HL-60/S4 treated with retinoic acid at 250 ng/mL for 4 days and 3 days (cell line): ENCODE results near the gene FAAP20.
"Not testable (repeated sequence)": the region's sequence is repeated elsewhere in the genome, so short reads cannot be mapped to it uniquely, and the experiment has no call there.

Experiments used
- in situ Hi-C: fragments of 300-500 bp; cut with MboI; formaldehyde crosslinking; loops from 2 replicates; pipeline ENCODE4 v1.7.0; 2022; ENCODE audit warnings: low sequenced_read_pairs

FAAP20 gene

DNA sequence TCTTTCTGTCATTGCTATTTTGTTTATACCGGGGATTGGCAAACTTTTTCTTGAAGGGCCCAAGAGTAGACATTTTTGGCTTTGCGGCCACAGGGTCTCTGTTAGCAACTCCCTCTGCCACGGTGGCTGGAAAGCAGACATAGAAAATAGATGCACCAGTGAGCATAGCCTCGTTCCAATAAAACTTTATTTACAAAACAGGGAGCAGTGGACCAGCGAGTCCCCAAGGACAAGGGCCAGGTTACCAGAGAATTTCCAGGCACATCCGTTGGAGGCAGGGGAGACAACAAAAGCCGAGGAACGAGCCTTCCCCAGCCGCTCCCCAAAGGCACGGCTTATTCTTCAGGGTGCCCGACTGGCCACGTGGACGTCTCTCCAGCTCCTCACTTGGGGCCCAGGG, 26.5 kb downstream of the FAAP20 start:
- in situ Hi-C loops = no loop called here

DNA sequence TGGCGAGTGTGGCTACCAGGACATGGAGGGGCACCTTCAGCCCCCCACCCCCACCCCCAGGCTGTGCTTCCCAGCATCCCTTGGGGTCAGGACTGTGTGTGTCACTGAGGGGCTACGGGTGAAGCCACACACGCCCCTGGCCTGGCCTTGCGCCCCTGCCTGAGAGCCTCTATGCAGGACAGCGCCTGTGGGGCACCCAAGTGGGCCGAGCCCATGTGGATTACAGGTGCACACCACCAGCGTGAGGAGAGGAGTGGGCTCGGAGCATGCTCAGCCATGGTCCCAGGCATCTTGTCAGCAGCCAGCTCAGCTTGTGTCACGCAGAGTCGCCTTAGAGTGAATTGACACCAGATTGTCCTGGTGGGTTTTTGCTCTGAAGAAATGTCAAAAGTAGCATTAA, 27.9 kb downstream of the FAAP20 start:
- in situ Hi-C loops = no loop called here

DNA sequence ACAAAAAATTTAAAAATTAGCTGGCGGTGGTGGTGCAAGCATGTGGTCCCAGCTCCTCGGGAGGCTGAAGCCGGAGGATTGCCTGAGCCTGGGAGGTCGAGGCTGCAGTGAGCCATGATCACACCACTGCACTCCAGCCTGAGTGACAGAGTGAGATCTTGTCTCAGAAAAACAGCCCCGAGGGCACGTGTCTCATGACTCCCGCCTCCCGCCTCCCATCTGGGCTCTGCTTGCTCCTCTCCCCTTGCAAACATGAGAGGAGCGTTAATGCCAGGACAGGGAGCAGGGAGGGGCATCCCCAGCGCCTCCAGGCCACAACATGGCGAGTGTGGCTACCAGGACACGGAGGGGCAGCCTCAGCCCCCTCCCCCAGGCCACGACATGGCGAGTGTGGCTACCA, 28.3 kb downstream of the FAAP20 start:
- in situ Hi-C loops = no loop called here

DNA sequence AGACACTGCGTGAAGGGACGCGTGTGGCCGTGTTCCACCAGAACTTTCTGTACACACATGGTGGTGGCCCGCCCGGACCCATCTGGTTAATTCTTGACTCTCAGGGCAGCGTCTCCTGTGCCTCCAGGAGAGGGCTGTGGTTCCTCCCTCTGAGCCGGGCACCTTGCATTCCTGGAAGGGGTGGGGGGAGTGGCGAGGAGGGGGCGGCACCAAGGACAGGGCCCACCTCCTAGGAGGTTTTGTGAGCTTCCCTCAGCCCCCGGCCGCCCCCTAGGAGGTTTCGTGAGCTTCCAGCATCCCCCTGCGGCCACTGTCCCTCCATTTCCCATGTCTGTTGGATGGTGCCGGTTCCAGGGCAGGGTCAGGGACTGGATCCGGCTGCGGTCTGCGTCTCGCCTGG, 28.9 kb downstream of the FAAP20 start:
- in situ Hi-C loops = no loop called here

DNA sequence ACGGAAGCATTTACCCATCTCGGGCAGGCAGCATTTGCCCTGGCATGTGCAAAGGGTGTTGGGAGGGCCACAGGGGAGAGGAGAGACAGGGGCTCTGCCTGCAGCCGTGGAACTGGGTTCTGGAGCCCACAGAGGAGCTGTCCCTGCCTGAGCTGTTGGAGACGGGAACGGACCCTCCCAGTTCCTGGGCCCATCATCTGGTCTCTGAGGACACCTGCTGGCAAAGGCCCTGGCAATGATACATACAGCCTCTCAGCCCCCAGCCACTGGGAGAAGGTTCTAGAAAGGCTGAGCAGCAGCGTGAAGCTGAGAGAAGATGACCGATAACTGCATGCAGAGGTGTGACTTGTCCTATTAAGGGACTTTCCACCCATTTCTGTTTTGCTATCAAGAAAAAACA, 31.4 kb downstream of the FAAP20 start:
- in situ Hi-C loops = no loop called here

DNA sequence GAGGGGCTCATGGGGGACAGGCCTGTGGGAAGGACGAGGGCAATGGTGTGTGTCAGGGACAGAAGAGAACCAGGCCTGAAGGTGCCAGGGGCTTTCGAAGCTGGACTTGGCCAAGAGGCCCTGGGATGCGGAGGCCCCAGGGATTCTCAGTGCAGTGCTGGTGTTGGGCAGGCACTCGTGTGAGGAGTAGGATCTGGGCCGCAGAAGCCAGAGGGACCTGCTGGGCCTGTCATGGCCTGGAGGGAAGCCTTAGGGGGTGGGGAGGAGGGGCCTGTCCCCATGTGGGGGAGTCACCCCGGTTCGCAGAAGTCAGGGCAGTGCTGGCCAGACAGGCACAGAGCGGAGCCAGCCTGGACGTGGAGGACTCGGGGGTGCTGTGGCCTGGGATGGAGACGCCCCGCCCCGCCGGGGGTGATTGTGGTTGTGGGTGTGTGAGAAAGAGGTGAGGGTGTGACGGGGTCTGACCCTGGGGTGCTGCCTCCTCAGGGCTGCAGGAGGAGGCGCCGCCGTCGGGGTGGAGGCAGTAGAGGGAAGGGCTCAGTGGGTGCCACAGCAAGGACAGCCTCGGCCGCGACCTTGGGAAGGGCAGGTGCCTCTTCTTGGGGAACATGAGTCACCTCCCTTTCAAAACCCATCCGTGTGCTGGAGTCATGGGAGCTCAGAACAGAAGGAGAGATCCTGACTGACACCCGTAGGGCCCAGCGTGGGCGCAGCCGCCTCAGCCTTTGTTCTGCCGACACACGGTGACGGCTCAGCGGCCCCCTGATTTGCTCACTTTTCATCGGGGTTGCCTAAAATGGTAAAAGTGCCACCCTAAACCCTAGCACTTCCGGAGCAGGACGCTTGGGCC, 33.9 kb downstream of the FAAP20 start:
- in situ Hi-C loops = no loop called here

DNA sequence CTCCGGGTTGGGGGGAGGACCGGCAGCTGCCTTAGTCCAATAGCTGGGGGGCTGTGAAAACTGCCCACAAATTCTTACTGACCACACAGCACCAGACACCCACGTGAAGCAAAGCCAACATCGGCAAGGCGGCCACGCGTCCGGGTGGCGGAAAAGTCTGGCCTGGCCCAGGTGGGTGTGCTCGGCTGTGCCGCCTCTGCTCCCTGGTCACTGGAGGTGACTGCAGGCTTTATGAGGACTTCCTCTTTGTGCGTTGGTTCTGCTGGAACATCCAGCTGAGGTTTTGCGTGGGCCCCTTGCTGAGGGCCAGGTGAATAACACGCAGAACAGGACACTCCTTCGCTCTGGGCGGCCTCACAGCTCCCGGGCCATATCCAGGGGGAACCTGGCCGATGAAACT, 35.4 kb downstream of the FAAP20 start:
- in situ Hi-C loops = no loop called here

DNA sequence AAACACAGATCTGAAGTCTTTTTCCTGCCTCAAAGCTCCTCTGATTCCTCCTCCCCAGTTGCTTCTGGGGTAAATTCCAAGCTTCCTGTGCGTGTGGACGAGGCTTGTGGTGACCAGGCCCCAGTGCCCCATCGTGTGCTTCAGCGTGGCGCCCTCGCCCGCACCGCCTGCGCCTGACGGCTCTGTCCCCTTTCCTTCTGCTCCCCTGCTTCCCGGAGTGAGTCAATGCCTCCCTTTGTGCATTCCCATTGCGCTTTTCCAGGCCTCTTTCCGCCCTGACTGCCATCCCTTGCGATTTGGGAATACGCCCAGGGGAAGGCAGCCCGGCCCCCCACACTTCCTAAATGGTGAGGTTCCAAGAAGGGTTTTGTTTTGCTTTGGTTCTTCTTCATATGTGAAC, 36.3 kb downstream of the FAAP20 start:
- in situ Hi-C loops = no loop called here

DNA sequence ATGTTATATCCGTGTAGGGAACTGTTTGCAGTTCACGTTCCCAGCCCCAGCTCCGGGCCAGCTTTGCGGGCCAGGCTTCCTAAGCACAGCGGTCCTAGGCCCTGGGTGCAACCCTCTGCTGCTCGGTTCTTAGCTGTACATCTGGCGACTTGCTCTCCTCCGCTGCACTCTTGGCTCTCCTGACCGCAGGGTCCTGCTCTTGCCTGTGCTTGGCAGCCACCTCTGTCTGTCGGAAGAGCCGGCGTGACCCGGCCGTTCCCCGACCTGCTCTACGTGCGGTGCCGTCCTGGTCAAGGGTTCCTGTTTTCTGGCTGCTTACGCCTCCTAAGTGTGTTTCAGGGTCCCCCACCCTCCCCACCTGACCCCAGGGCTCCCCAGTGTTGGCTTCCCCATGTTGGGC, 36.7 kb downstream of the FAAP20 start:
- in situ Hi-C loops = no loop called here

DNA sequence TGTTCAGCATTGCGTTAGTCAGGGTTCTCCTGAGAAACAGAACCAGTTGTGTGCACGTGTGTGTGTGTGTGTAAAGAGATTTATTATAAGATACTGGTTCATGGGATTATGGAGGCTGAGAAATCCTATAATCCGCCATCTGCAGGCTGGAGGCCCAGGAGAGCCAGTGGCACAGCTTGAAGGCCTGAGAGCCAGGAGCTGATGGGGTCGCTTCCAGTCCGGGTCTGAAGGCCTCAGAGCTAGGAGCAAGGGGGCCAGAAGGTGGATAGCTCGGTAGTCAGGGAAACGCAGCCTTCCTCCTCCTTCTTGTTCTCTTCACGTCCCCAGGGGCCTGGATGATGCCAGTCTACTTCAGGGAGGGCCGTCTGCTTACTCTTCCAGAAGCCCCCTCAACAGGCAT, 37.7 kb downstream of the FAAP20 start:
- in situ Hi-C loops = no loop called here

DNA sequence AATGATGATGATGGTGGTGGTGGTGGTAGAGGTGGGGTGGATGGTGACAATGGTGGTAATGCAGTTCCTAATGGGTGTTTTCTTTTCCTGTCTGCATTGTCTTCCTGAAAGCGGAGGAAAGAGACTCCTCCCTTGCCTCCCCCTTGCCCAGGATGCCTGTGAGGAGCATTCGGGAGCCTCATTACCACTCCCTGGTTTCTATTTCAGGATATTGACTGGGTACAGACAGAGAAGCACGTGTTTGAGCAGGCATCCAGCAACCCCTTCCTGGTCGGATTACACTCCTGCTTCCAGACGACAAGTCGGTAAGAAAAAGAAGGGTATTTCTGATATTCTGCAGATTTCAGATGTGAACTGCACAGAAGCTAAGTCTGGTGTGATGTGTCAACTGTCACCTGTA, 38.8 kb downstream of the FAAP20 start:
- in situ Hi-C loops = no loop called here

DNA sequence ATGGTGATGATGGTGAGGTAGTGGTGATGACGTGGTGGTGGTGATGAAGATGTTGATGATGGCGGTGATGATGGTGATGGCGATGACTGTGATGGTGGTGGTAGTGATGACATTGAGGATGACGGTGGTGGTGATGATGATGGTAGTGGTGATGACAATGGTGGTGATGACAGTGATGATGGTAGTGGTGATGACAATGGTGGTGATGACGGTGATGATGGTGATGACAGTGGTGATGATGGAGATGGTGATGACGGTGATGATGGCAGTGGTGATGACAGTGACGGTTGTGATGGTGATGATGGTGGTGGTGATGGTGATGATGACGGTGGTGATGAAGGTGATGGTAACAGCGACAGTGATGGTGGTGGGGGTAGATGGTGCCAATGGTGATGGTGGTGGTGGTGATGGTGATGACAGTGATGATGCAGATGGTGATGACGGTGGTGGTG, 39.4 kb downstream of the FAAP20 start:
- in situ Hi-C loops = no loop called here

DNA sequence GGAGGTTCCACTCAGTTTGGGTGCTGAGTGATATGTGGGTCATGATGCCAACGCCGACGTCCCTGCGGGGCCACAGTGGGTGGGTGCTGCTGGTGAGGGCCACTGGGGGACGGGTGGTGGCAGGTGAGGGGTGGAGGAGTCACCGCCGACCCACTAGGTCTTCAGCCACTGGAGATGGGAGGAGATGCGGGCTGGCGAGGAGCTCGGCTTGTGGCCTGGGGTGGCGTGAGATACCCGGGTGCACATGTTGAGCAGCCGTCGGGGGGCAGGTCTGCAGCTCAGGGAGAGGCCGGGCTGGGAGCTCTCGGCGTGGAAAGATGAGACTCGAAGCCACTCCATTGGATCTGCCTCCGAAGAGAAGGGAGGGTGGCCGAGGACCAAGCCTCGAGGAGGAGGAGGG, 40.5 kb downstream of the FAAP20 start:
- in situ Hi-C loops = no loop called here

DNA sequence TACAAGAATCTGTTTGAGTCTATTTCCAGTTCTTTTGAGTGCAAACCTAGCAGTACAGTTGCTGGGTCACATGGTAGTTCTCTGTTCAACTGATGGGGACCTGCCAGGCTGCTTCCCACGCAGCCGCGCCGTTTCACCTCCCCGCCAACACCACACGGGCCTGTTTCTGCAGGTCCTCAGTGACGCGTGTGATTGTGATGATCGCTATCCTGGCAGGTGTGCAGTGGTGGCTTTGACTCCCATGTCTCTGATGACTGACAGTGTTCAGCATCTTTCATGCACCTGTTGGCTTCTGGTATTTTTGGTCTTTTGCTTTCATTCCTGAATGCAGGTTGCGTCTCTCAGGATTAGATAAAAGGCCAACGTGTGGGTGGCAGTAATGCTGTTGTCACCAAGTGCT, 41.6 kb downstream of the FAAP20 start:
- in situ Hi-C loops = no loop called here

DNA sequence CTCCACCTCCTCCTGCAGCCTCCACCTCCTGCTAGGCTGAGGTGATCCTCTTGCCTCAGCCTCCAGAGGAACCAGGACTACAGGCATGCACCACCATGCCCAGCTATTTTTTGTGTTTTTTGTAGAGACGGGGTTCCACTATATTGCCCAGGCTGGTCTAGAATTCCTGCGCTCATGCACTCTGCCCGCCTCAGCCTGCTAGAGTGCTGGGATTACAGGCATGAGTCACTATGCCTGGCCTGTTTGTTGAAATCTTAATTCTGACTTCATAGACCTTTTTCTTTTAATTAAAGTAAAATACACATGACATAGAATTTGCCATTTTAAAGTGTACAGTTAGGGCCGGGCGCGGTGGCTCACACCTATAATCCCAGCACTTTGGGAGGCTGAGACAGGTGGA, 42.7 kb downstream of the FAAP20 start:
- in situ Hi-C loops = no loop called here

DNA sequence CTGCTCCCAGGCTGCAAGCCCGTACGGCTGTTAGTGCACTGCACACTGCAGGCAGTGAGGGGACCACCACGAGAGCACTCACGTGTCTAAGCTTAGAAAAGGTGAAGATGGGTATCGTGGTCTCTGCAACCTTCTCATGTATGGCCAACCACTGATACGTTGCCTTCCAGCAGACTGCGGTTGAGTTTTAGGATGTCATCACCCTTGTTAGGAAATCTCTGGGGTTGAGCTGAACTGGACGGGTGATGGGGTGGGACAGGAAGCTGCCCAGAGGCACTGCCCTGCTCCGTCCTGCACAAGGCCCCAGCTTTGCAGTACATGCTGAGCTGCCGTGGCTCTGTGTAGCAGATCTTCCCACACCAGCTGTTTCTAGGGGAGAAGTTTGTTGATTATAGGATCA, 43.3 kb downstream of the FAAP20 start:
- in situ Hi-C loops = no loop called here

DNA sequence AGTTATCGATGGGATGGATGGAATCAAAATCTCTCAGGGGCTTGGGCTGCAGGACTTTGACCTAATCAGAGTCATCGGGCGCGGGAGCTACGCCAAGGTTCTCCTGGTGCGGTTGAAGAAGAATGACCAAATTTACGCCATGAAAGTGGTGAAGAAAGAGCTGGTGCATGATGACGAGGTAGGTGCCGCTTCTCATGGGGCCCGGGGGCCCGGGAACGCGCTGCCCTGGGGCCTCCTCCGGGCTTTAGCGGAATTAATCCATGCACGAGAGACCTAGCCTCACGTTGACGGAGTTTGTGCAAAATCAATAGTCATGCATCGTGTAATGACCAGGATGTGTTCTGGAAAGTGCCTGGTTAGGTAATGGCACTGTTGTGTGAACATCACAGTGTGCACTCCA, 43.8 kb downstream of the FAAP20 start:
- in situ Hi-C loops = no loop called here

DNA sequence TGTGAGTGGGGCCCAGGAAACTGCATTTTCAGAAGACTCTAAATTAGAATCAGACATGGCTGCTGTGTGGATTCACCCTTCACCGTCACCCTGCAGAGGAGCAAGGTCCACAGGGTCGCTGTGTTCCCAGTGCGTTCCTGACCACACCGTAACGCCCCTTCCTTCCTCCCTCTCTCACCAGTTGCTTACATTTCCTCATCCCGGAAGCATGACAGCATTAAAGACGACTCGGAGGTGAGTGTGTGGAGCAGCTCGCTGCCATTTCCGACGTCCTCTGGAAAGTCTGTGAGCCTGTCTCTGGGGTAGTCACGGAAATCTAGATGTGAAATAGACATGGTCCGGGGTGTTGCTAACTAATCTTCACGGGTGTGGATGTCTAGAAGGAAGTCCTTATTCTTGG, 45.9 kb downstream of the FAAP20 start:
- in situ Hi-C loops = no loop called here

DNA sequence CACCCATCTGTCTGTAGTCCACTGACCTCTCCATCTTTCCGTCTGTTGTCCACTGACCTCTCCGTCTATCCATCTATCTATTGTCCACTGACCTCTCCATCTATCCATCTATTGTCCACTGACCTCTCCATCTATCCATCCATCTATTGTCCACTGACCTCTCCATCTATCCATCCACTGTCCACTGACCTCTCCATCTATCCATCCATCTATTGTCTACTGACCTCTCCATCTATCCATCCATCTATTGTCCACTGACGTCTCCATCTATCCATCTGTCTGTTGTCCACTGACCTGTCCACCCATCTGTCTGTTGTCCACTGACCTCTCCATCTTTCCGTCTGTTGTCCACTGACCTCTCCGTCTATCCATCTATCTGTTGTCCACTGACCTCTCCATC, 46.7 kb downstream of the FAAP20 start:
- in situ Hi-C loops = not testable (repeated sequence)

DNA sequence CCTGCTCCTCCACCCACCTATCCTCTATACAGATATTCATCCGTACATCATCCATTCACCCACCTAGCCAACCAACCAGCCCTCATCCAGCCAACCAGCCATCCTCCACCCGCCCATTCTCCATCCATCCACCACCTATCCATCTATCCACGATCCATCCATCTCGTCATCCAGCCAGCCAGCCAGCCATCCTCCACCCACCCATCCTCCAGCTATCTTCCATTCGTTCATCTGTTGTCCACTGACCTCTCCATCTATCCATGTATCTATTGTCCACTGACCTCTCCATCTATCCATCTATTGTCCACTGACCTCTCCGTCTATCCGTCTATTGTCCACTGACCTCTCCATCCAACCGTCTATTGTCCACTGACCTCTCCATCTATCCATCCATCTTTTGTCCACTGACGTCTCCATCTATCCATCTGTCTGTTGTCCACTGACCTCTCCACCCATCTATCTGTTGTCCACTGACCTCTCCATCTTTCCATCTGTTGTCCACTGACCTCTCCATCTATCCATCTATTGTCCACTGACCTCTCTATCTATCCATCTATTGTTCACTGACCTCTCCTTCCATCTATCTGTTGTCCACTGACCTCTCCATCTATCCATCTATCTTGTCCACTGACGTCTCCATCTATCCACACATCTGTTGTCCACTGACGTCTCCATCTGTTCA, 47.6 kb downstream of the FAAP20 start:
- in situ Hi-C loops = no loop called here

DNA sequence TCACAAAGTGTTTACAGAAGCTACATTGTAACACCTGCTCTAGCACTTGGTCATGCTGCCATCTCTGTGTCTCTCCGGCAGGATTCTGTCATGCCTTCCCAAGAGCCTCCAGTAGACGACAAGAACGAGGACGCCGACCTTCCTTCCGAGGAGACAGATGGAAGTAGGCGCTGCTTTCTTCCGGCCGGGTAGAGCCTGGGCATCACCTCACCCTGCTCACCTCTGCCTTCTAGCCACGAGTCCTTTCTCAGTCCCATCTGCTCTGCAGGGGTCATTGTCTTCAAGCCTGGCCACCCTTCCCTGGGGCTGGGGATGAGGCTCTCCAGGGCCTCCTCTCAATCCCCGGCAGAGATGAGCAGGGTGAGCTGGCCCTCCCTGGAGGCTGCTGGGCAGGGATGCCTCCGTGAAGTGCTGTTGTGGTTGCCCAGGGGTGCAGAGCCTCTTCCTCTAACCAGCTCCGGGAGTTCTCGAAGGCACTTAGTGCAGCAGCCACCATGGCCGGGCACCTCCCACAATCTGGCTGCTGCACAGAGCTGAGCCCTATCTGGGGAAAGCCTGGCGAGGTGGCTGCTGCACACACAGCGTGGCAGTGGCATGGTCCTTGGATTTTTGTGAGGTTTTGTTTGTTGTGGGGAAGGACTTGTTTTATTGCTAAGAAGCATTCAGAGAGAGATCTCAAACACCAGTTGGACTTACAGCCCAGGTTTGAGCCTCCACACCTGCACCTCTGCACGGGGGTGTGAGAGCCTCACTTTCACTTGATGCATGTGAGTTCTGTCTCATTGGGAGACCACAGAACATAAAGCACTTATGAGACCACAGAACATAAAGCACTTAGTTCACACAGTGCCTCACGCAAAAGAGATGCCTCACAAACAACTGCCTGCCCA, 48.4 kb downstream of the FAAP20 start:
- in situ Hi-C loops = no loop called here
